NCI-H510A (cell line): ENCODE data around the gene SLC2A4RG.

Experiments
- DNase-seq: peaks from one replicate; lab custom pipeline; 2025; lab: John Stamatoyannopoulos, UW

Gene SLC2A4RG

GRCh38 chr20:63699466-63700198, 39.9 kb upstream of the SLC2A4RG start:
- no peak for DNase-seq

- DNase-seq, result no peak
These were observed 39.2 kb upstream of the SLC2A4RG start for GRCh38 chr20:63700199-63701050.

GRCh38 chr20:63701051-63701328, 38.6 kb upstream of the SLC2A4RG start:
- DNase-seq, result no peak

- no peak for DNase-seq
These were observed 38.1 kb upstream of the SLC2A4RG start for GRCh38 chr20:63701329-63702035.

GRCh38 chr20:63702036-63702665, 37.4 kb upstream of the SLC2A4RG start:
- no peak for DNase-seq

- no peak for DNase-seq
These were observed 36.7 kb upstream of the SLC2A4RG start for GRCh38 chr20:63702751-63703470.

GRCh38 chr20:63703471-63703975, 36.1 kb upstream of the SLC2A4RG start:
- DNase-seq, result no peak

- no peak for DNase-seq
These were observed 35.4 kb upstream of the SLC2A4RG start for GRCh38 chr20:63703976-63704748.

- no peak for DNase-seq
These were observed 34.8 kb upstream of the SLC2A4RG start for GRCh38 chr20:63704749-63705117.

GRCh38 chr20:63705232-63706026, 34.1 kb upstream of the SLC2A4RG start:
- DNase-seq, result no peak

GRCh38 chr20:63706027-63706695, 33.4 kb upstream of the SLC2A4RG start:
- DNase-seq, result no peak

- no peak for DNase-seq
These were observed 32.6 kb upstream of the SLC2A4RG start for GRCh38 chr20:63706852-63707557.

GRCh38 chr20:63707558-63708300, 31.8 kb upstream of the SLC2A4RG start, which contains the start of the genes ARFRP1 and ZGPAT:
Gene ARFRP1 (minus strand): TSS chr20:63707976. CDS start chr20:63707091, 885 bp downstream.
Gene ZGPAT (plus strand): TSS chr20:63708039. CDS start chr20:63708581, 542 bp downstream.
- DNase-seq, result peak; percentile 77

- no peak for DNase-seq
These were observed 31.1 kb upstream of the SLC2A4RG start for GRCh38 chr20:63708301-63709148.

- no peak for DNase-seq
These were observed 30.4 kb upstream of the SLC2A4RG start for GRCh38 chr20:63709149-63709527.

GRCh38 chr20:63711085-63711645, 28.4 kb upstream of the SLC2A4RG start:
- no peak for DNase-seq

- no peak for DNase-seq
These were observed 27.4 kb upstream of the SLC2A4RG start for GRCh38 chr20:63712191-63712590.
